Progenitor cell of endocrine pancreas (in vitro differentiated cells): ENCODE results near the gene LYSMD3. TPM values are rescaled to one million over a fixed set of nuclear protein-coding genes. Genes with fewer than 3 reads are reported as not detected.

Experiments
- DNase-seq: peaks from one replicate; pipeline ENCODE4 v3.0.0; 2021; ENCODE audit warnings: low spot score; ENCODE audit not compliant: unreplicated experiment
- H3K27ac Mint-ChIP-seq: 2 replicates; pipeline ENCODE4 v1.8.0; 2021; ENCODE audit warnings: mild to moderate bottlenecking, moderate library complexity, mixed read lengths
- H3K27me3 Mint-ChIP-seq: 2 replicates; pipeline ENCODE4 v1.8.0; 2021; ENCODE audit warnings: mixed read lengths
- H3K36me3 Mint-ChIP-seq: 2 replicates; pipeline ENCODE4 v1.8.0; 2022; ENCODE audit warnings: mixed read lengths; ENCODE audit not compliant: insufficient read depth
- H3K4me1 Mint-ChIP-seq: 2 replicates; pipeline ENCODE4 v1.8.0; 2021; ENCODE audit warnings: low read depth, mixed read lengths
- H3K4me3 Mint-ChIP-seq: 2 replicates; pipeline ENCODE4 v1.8.0; 2021; ENCODE audit warnings: low read depth, mild to moderate bottlenecking, moderate library complexity, mixed read lengths
- H3K9me3 Mint-ChIP-seq: 2 replicates; pipeline ENCODE4 v1.8.0; 2021; ENCODE audit warnings: low read depth, mixed read lengths
- total RNA-seq: library from RNA; stranded (reverse); gene quantifications from 2 replicates; pipeline ENCODE4 v1.2.1, GENCODE V29; 2021
- TF ChIP-seq, protein P1 (sequence below): fragments of 200-600 bp; sonication (generic); IDR thresholded peaks from one replicate; pipeline ENCODE4 v1.5.0; 2021; ENCODE audit warnings: antibody characterized with exemption, mild to moderate bottlenecking; ENCODE audit not compliant: unreplicated experiment

The LYSMD3 gene
- total RNA-seq, 1 donor from 2014 or later, result 16.4 TPM

DNA sequence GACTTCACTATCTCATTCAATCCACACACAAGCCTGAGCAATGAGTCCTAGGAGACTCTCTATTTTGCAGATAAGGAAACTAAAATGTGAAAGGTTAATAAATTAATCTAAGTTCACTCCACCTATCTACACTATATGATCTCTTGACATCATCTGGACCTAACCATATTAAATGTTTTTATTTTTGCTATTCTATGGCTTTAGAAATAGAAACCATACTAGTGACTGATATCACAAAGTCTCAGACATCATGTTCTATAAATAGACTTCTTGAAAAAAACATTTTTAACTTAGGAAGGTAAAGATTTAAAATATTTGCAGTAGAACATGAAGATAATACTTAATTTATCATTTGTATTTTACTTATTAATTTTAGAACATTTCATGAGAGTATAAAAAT is 19.8 kb upstream of the LYSMD3 start:
- Mint-ChIP-seq H3K4me1 (peaks cover 40% of the 10 kb centered on the region), H3K27ac (no peak overlapping the region), H3K27me3 (no peaks in the 10 kb centered on the region), H3K9me3 (no peaks in the 10 kb centered on the region), H3K4me3 (no peak overlapping the region), H3K36me3 (no peaks in the 10 kb centered on the region)
- DNase-seq, result no peak
- TF ChIP-seq, protein P1, sequence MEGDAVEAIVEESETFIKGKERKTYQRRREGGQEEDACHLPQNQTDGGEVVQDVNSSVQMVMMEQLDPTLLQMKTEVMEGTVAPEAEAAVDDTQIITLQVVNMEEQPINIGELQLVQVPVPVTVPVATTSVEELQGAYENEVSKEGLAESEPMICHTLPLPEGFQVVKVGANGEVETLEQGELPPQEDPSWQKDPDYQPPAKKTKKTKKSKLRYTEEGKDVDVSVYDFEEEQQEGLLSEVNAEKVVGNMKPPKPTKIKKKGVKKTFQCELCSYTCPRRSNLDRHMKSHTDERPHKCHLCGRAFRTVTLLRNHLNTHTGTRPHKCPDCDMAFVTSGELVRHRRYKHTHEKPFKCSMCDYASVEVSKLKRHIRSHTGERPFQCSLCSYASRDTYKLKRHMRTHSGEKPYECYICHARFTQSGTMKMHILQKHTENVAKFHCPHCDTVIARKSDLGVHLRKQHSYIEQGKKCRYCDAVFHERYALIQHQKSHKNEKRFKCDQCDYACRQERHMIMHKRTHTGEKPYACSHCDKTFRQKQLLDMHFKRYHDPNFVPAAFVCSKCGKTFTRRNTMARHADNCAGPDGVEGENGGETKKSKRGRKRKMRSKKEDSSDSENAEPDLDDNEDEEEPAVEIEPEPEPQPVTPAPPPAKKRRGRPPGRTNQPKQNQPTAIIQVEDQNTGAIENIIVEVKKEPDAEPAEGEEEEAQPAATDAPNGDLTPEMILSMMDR, result no peak

DNA sequence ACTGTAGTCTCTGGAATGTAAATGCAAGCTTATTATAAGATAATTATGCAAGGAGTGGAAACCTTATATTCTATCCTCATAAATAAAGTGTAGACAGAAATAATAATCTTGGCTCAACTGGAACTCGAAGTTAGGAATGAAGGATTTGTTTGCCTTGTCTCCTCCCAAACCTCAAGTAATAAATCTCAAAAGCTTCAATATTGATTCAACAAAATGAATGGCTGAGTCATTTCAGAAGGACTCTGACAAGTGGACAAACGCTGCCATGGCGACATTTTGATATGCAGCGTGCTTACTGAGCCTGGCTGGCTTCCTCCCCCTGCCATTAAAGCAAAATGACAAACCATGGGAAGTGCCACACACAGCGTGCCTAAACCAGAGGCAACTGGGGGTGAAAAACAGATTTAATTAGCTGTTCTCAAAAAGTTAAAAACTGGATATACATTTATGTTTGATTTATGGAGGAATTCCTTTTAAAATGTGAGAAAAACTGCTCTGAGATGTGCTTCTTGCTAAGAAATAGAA is 18.7 kb upstream of the LYSMD3 start:
- Mint-ChIP-seq H3K4me1 (peaks cover 39% of the 10 kb centered on the region), H3K27me3 (no peaks in the 10 kb centered on the region), H3K36me3 (no peaks in the 10 kb centered on the region), H3K4me3 (peak overlapping the region; percentile 17), H3K9me3 (no peaks in the 10 kb centered on the region), H3K27ac (peak overlapping the region; percentile 80)
- no peak for DNase-seq
- TF ChIP-seq, protein P1, result no peak

DNA sequence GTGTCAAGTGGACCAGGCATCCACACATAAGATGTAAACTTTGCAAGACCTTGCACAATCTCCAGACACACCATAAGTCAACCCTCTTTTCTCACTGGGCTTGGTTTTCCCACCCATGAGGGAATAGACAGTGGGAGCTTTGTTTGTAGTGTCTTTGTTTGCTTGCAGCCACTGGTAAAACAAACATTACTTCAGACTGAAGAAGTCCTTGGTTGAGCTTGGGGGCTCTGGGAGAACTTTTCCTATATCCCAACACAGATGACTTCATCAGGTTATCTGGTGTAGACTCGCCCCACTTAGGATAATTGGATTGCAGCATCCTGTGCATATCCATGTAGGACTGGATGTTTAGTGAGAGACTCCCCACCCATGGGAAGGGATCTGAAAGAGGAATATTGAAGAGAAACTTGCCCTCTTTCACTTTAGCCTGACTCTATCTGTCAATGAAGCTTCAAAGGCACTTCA is 17.7 kb upstream of the LYSMD3 start:
- H3K36me3 Mint-ChIP-seq, result no peaks in the 10 kb centered on the region
- peaks cover 4% of the 10 kb centered on the region for H3K9me3 Mint-ChIP-seq
- no peaks in the 10 kb centered on the region for H3K27me3 Mint-ChIP-seq
- TF ChIP-seq, protein P1, result no peak
- H3K4me3 Mint-ChIP-seq, result no peak overlapping the region
- H3K4me1 Mint-ChIP-seq, result peaks cover 39% of the 10 kb centered on the region
- DNase-seq, result no peak
- peak overlapping the region; percentile 52 for H3K27ac Mint-ChIP-seq

DNA sequence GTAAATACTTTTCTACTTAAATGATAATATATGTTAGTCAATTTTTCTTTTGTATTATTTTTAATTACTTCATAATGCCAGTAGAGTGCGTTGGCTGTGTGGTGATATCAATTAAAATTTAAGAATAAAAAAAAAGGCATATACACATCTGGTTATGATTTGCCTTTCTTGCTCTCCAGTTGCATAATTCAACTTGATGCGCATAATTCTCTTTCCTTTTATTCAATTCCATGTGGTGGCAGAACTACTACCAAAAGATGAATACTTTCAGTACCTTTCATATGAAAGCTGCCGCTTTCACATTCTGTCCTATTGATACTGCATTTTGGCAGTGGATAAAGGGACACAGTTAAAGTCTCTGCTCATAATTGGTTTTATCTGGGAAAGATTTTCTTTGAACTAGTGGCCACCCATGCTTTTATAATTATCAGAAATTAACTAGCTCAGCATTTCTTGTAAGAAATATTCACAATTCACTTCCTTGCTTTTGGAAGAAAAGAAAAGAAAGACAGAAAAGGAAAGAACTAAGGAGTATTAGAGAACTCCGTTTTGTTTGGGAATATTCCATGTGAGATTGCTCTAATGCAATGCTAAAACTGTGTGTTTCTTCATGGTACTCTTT is 16.9 kb upstream of the LYSMD3 start:
- H3K27me3 Mint-ChIP-seq, result no peaks in the 10 kb centered on the region
- no peak overlapping the region for H3K4me3 Mint-ChIP-seq
- no peak overlapping the region for H3K27ac Mint-ChIP-seq
- peaks cover 36% of the 10 kb centered on the region for H3K4me1 Mint-ChIP-seq
- no peaks in the 10 kb centered on the region for H3K36me3 Mint-ChIP-seq
- peaks cover 4% of the 10 kb centered on the region for H3K9me3 Mint-ChIP-seq
- DNase-seq, result no peak
- TF ChIP-seq, protein P1, result no peak

DNA sequence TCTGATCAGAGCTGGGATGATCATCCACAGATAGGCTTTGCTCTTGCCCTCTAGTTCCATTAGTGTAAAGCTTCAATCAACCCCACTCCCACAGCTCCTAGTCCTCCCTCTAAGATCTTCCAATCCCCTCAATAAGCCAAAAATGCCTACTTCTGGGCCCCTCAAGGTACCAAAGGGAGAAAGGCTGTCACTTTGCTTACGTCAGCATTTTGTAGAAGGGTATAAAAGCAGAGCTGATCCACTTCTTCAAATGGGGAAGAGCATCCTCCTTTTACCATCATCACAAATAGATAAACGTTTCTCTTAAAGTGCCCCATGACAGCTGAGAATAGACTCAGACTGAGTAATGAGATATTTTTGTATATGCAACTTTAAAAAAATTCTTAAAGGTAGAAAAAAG is 16.1 kb upstream of the LYSMD3 start:
- no peak for DNase-seq
- peaks cover 36% of the 10 kb centered on the region for H3K4me1 Mint-ChIP-seq
- TF ChIP-seq, protein P1, result no peak
- H3K27me3 Mint-ChIP-seq, result no peaks in the 10 kb centered on the region
- H3K9me3 Mint-ChIP-seq, result peaks cover 4% of the 10 kb centered on the region
- H3K27ac Mint-ChIP-seq, result peak overlapping the region; percentile 1
- H3K36me3 Mint-ChIP-seq, result no peaks in the 10 kb centered on the region
- no peak overlapping the region for H3K4me3 Mint-ChIP-seq
